Breast epithelium (tissue), 3 donors: Measurements from ENCODE around the gene CADM2.

Experiments used
- POLR2A ChIP-seq: fragments of 450-650 bp; IDR thresholded peaks from one replicate; pipeline ENCODE4 v1.6.1; 2016; ENCODE audit warnings: antibody characterized with exemption, mild to moderate bottlenecking, moderate library complexity
- POLR2AphosphoS5 ChIP-seq, 3 donors: sonication (generic); formaldehyde crosslinking; IDR thresholded peaks; one replicate each; pipeline ENCODE4 v1.6.1; 2017; ENCODE audit warnings: antibody characterized with exemption in 3 of 3
- TF ChIP-seq, protein P1 (sequence below), 3 donors: fragments of 450-650 bp; IDR thresholded peaks; one replicate each; pipeline ENCODE4 v1.5.1; 2016 to 2017; ENCODE audit warnings: antibody characterized with exemption in 3 of 3, mild to moderate bottlenecking in 3 of 3, moderate library complexity in 3 of 3

DNA sequence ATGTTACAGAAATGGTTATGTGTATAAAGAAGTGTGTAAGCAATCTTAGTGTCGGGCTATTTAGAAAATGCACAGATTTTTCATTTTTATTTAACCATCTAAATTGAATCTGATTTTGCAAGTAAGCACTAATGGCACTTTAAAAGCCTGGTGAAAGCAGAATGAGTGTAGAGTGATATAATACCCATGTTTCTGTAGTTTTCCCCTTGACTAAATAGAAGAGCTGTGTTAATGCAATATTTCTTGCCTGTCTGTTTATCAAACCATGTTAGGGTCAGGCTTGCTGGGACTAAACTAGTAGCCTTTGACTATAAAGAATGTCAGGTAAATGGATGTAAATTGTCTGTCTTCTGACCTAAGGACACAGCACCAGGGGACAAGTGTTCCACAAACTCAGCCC lies 714.0 kb downstream of the CADM2 start:
- TF ChIP-seq, protein P1, sequence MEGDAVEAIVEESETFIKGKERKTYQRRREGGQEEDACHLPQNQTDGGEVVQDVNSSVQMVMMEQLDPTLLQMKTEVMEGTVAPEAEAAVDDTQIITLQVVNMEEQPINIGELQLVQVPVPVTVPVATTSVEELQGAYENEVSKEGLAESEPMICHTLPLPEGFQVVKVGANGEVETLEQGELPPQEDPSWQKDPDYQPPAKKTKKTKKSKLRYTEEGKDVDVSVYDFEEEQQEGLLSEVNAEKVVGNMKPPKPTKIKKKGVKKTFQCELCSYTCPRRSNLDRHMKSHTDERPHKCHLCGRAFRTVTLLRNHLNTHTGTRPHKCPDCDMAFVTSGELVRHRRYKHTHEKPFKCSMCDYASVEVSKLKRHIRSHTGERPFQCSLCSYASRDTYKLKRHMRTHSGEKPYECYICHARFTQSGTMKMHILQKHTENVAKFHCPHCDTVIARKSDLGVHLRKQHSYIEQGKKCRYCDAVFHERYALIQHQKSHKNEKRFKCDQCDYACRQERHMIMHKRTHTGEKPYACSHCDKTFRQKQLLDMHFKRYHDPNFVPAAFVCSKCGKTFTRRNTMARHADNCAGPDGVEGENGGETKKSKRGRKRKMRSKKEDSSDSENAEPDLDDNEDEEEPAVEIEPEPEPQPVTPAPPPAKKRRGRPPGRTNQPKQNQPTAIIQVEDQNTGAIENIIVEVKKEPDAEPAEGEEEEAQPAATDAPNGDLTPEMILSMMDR (IDR thresholded peaks at IDR 0.05), result no peak
- TF ChIP-seq POLR2A, result no peak
- TF ChIP-seq POLR2AphosphoS5 (IDR thresholded peaks at IDR 0.05), result no peak
